ENCODE measurements around the gene RNF169. TPM values are rescaled to one million over a fixed set of nuclear protein-coding genes. Genes with fewer than 3 reads are reported as not detected.
A peak's percentile ranks its signal among the peaks of the same experiment; 100 is the strongest.
"Not testable (repeated sequence)": the region's sequence is repeated elsewhere in the genome, so short reads cannot be mapped to it uniquely, and the experiment has no call there.

The RNF169 gene
- total RNA-seq, 1 experiment from 2014 or later, result 19.7 TPM

GRCh38 chr11:74820763-74821162 is 72.1 kb downstream of the RNF169 start:
- ChIA-PET CTCF (no interaction called here), POLR2A (ENCODE audit: low non-redundant PET) (no interaction called here)
- no TSS peak for BruUV-seq (replicated peaks)
- TF ChIP-seq CTCF (conservative IDR thresholded peaks at IDR 0.05; ENCODE audit: low read depth, low read length), result no peak
- TF ChIP-seq EZH2 (IDR thresholded peaks at IDR 0.05; ENCODE audit: borderline replicate concordance, low read depth, low read length, poor library complexity, severe bottlenecking), result no peak
- Histone ChIP-seq H3K27me3 (replicated peaks; ENCODE audit: insufficient read depth, low read depth, low read length, poor library complexity) (no peaks in the 10 kb centered on the region), H3K27ac (ENCODE audit: low read depth, low read length, poor library complexity, severe bottlenecking) (no peak overlapping the region), H3K4me3 (ENCODE audit: low read depth, low read length, poor library complexity, severe bottlenecking) (no peak overlapping the region), H3K9me3 (ENCODE audit: low read depth, low read length, poor library complexity, severe bottlenecking) (peaks cover 24% of the 10 kb centered on the region), H3K4me1 (ENCODE audit: insufficient read depth, low read length, poor library complexity, severe bottlenecking) (no peaks in the 10 kb centered on the region), H3K36me3 (ENCODE audit: insufficient read depth, low read length, poor library complexity, severe bottlenecking) (peaks cover 23% of the 10 kb centered on the region)
- intact Hi-C loops (cut with micrococcal nuclease; ENCODE audit: unreplicated experiment), result no loop called here
- DNase-seq (ENCODE audit: low spot score), result peak; percentile 53

GRCh38 chr11:74822170-74822569 is 73.5 kb downstream of the RNF169 start:
- Histone ChIP-seq H3K36me3 (ENCODE audit: insufficient read depth, low read length, poor library complexity, severe bottlenecking) (peaks cover 31% of the 10 kb centered on the region), H3K9me3 (ENCODE audit: low read depth, low read length, poor library complexity, severe bottlenecking) (peaks cover 36% of the 10 kb centered on the region), H3K4me3 (ENCODE audit: low read depth, low read length, poor library complexity, severe bottlenecking) (no peak overlapping the region), H3K27ac (ENCODE audit: low read depth, low read length, poor library complexity, severe bottlenecking) (no peak overlapping the region), H3K27me3 (replicated peaks; ENCODE audit: insufficient read depth, low read depth, low read length, poor library complexity) (no peaks in the 10 kb centered on the region), H3K4me1 (ENCODE audit: insufficient read depth, low read length, poor library complexity, severe bottlenecking) (no peaks in the 10 kb centered on the region)
- no peak for DNase-seq (ENCODE audit: low spot score)
- ChIA-PET POLR2A (ENCODE audit: low non-redundant PET) (no interaction called here), CTCF (no interaction called here)
- no TSS peak for BruUV-seq (replicated peaks)
- no peak for TF ChIP-seq CTCF (conservative IDR thresholded peaks at IDR 0.05; ENCODE audit: low read depth, low read length)
- intact Hi-C loops (cut with micrococcal nuclease; ENCODE audit: unreplicated experiment), result no loop called here

GRCh38 chr11:74824285-74824982 is 75.8 kb downstream of the RNF169 start:
- POLR2A ChIA-PET (ENCODE audit: low non-redundant PET), result no interaction called here
- intact Hi-C loops (cut with micrococcal nuclease; ENCODE audit: unreplicated experiment), result no loop called here

GRCh38 chr11:74825596-74825995 is 76.9 kb downstream of the RNF169 start:
- peaks cover 32% of the 10 kb centered on the region for H3K36me3 ChIP-seq (ENCODE audit: insufficient read depth, low read length, poor library complexity, severe bottlenecking)
- peaks cover 38% of the 10 kb centered on the region for H3K9me3 ChIP-seq (ENCODE audit: low read depth, low read length, poor library complexity, severe bottlenecking)
- BruUV-seq (replicated peaks), result not testable (repeated sequence)

More at GRCh38 chr11:74824285-74824982, 75.8 kb downstream of the RNF169 start:
- Histone ChIP-seq H3K9me3 (ENCODE audit: low read depth, low read length, poor library complexity, severe bottlenecking) (peaks cover 38% of the 10 kb centered on the region), H3K4me1 (ENCODE audit: insufficient read depth, low read length, poor library complexity, severe bottlenecking) (no peaks in the 10 kb centered on the region), H3K27ac (ENCODE audit: low read depth, low read length, poor library complexity, severe bottlenecking) (no peak overlapping the region), H3K36me3 (ENCODE audit: insufficient read depth, low read length, poor library complexity, severe bottlenecking) (peaks cover 32% of the 10 kb centered on the region), H3K4me3 (ENCODE audit: low read depth, low read length, poor library complexity, severe bottlenecking) (no peak overlapping the region), H3K27me3 (replicated peaks; ENCODE audit: insufficient read depth, low read depth, low read length, poor library complexity) (no peaks in the 10 kb centered on the region)
- CTCF ChIA-PET, result interaction anchor here (0.6 kb wide), 1 partner anchor 22 kb away, joined by 3 read pairs; no protein-coding TSS in a partner anchor
- no peak for DNase-seq (ENCODE audit: low spot score)
- TF ChIP-seq EZH2 (IDR thresholded peaks at IDR 0.05; ENCODE audit: borderline replicate concordance, low read depth, low read length, poor library complexity, severe bottlenecking) (no peak), CTCF (conservative IDR thresholded peaks at IDR 0.05; ENCODE audit: low read depth, low read length) (no peak)
- BruUV-seq (replicated peaks), result no TSS peak

More at GRCh38 chr11:74825596-74825995, 76.9 kb downstream of the RNF169 start:
- DNase-seq (ENCODE audit: low spot score); H3K4me1 ChIP-seq (ENCODE audit: insufficient read depth, low read length, poor library complexity, severe bottlenecking); H3K27me3 ChIP-seq (replicated peaks; ENCODE audit: insufficient read depth, low read depth, low read length, poor library complexity); H3K4me3 ChIP-seq (ENCODE audit: low read depth, low read length, poor library complexity, severe bottlenecking); intact Hi-C loops (cut with micrococcal nuclease; ENCODE audit: unreplicated experiment); H3K27ac ChIP-seq (ENCODE audit: low read depth, low read length, poor library complexity, severe bottlenecking); POLR2A ChIA-PET (ENCODE audit: low non-redundant PET); CTCF ChIA-PET: not testable (repeated sequence)
